Measurements from ENCODE around the gene THAP4. TPM values are rescaled to one million over a fixed set of nuclear protein-coding genes. Genes with fewer than 3 reads are reported as not detected.

THAP4 gene
- total RNA-seq, 1 donor from 2014 or later = 42.5 TPM

- DNase-seq (ENCODE audit: low spot score) = no peak
- H3K27ac Mint-ChIP-seq (ENCODE audit: unreplicated experiment) = no peak overlapping the region
Measured at GRCh38 chr2:241535871-241536655, 100.9 kb downstream of the THAP4 start.

GRCh38 chr2:241534701-241535375, 102.1 kb downstream of the THAP4 start:
- Mint-ChIP-seq H3K4me3 (ENCODE audit: unreplicated experiment) (no peak overlapping the region), H3K4me1 (ENCODE audit: unreplicated experiment) (peaks cover 2% of the 10 kb centered on the region), H3K36me3 (ENCODE audit: low read depth, unreplicated experiment) (no peaks in the 10 kb centered on the region), H3K27ac (ENCODE audit: unreplicated experiment) (no peak overlapping the region), H3K9me3 (ENCODE audit: unreplicated experiment) (no peaks in the 10 kb centered on the region), H3K27me3 (ENCODE audit: unreplicated experiment) (peaks cover 7% of the 10 kb centered on the region)
- no peak for DNase-seq (ENCODE audit: low spot score)
- no peak for TF ChIP-seq CTCF (IDR thresholded peaks at IDR 0.05; ENCODE audit: unreplicated experiment)

More at GRCh38 chr2:241535871-241536655, 100.9 kb downstream of the THAP4 start:
- Mint-ChIP-seq H3K36me3 (ENCODE audit: low read depth, unreplicated experiment) (no peaks in the 10 kb centered on the region), H3K9me3 (ENCODE audit: unreplicated experiment) (no peaks in the 10 kb centered on the region), H3K4me3 (ENCODE audit: unreplicated experiment) (no peak overlapping the region), H3K27me3 (ENCODE audit: unreplicated experiment) (peaks cover 7% of the 10 kb centered on the region), H3K4me1 (ENCODE audit: unreplicated experiment) (peaks cover 5% of the 10 kb centered on the region)
- TF ChIP-seq CTCF (IDR thresholded peaks at IDR 0.05; ENCODE audit: unreplicated experiment) = no peak

Other genes starting within 250 kb of the THAP4 start
- gene STK25, start 128.6 kb downstream of the THAP4 start, total RNA-seq (ENCODE audit: unreplicated experiment) = 296 TPM
- 110 TPM for gene BOK, start 78.4 kb downstream of the THAP4 start, total RNA-seq (ENCODE audit: unreplicated experiment)
- 124 TPM for gene ATG4B, start 535 bp upstream of the THAP4 start, total RNA-seq (ENCODE audit: unreplicated experiment)
- gene DTYMK, start 49.7 kb upstream of the THAP4 start, total RNA-seq (ENCODE audit: unreplicated experiment) = 42.3 TPM
- 19.9 TPM for gene ING5, start 64.9 kb upstream of the THAP4 start, total RNA-seq (ENCODE audit: unreplicated experiment)
- 11.4 TPM for gene D2HGDH, start 97.5 kb upstream of the THAP4 start, total RNA-seq (ENCODE audit: unreplicated experiment)
- not detected for gene GAL3ST2, start 139.7 kb upstream of the THAP4 start, total RNA-seq (ENCODE audit: unreplicated experiment)
- gene NEU4, start 172.0 kb upstream of the THAP4 start, total RNA-seq (ENCODE audit: unreplicated experiment) = 0.33 TPM
- not detected for gene PDCD1, start 221.7 kb upstream of the THAP4 start, total RNA-seq (ENCODE audit: unreplicated experiment)
- gene RTP5, start 232.6 kb upstream of the THAP4 start, total RNA-seq (ENCODE audit: unreplicated experiment) = not detected